ENCODE results near the gene NEUROD2. TPM values are rescaled to one million over a fixed set of nuclear protein-coding genes. Genes with fewer than 3 reads are reported as not detected.
A peak's percentile ranks its signal among the peaks of the same experiment; 100 is the strongest.

The NEUROD2 gene
- total RNA-seq, 2 experiments from 2014 or later = not detected

GRCh38 chr17:39631403-39631802, 23.7 kb upstream of the NEUROD2 start:
- Mint-ChIP-seq H3K4me1 (peaks cover 13% of the 10 kb centered on the region), H3K27me3 (peaks cover 30% of the 10 kb centered on the region), H3K27ac (no peak overlapping the region), H3K9me3 (ENCODE audit: low read depth) (no peaks in the 10 kb centered on the region), H3K4me3 (no peak overlapping the region), H3K36me3 (no peaks in the 10 kb centered on the region)
- CTCF ChIA-PET = interaction anchor here (1.1 to 17.8 kb wide), 5 partner anchors 11 to 99 kb away, joined by 4 to 307 read pairs (median 4); partner anchors contain the start of genes MIEN1 and PPP1R1B
- ATAC-seq (no peak), DNase-seq (no peak)

GRCh38 chr17:39629898-39630297, 22.2 kb upstream of the NEUROD2 start:
- CTCF ChIA-PET = interaction anchor here (12.9 to 17.8 kb wide), 2 partner anchors 9 to 20 kb away, joined by 300 to 307 read pairs; partner anchors contain the start of gene PPP1R1B
- Mint-ChIP-seq H3K4me1 (peaks cover 7% of the 10 kb centered on the region), H3K27me3 (peaks cover 40% of the 10 kb centered on the region), H3K4me3 (no peak overlapping the region), H3K36me3 (no peaks in the 10 kb centered on the region), H3K27ac (no peak overlapping the region), H3K9me3 (ENCODE audit: low read depth) (no peaks in the 10 kb centered on the region)
- no peak for ATAC-seq
- DNase-seq = no peak

DNA sequence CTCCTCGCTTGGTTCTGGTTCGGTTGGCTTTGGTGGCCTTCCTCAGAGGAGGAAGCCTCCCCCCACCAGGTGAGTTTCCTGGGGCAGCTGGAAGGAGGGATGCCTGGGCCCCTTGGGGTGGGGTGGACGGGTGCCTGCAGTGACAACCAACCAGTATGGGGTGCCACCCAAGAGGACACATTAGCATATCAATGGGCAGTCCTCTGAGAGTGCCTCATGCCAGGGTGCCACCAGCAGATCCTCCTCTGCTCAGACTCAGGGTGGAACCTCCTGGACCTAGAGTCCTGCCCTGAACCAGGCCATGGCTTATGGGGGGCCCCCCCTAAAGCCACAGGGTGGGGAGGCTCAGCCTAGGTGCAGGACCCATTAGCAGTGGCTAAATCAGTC, 21.8 kb upstream of the NEUROD2 start:
- CTCF ChIA-PET = interaction anchor here (12.9 to 17.8 kb wide), 2 partner anchors 9 to 20 kb away, joined by 300 to 307 read pairs; partner anchors contain the start of gene PPP1R1B
- Mint-ChIP-seq H3K36me3 (no peaks in the 10 kb centered on the region), H3K27ac (no peak overlapping the region), H3K4me3 (no peak overlapping the region), H3K4me1 (peaks cover 7% of the 10 kb centered on the region), H3K9me3 (ENCODE audit: low read depth) (no peaks in the 10 kb centered on the region), H3K27me3 (peaks cover 40% of the 10 kb centered on the region)
- DNase-seq = no peak
- ATAC-seq = no peak

GRCh38 chr17:39628655-39629493, 21.2 kb upstream of the NEUROD2 start:
- CTCF ChIA-PET = interaction anchor here (1.8 to 17.8 kb wide), 4 partner anchors 8 to 101 kb away, joined by 6 to 307 read pairs (median 264); partner anchors contain the start of genes MIEN1, PNMT, PPP1R1B and TCAP
- ATAC-seq (no peak), DNase-seq (no peak)
- Mint-ChIP-seq H3K27me3 (peaks cover 40% of the 10 kb centered on the region), H3K4me3 (no peak overlapping the region), H3K9me3 (ENCODE audit: low read depth) (no peaks in the 10 kb centered on the region), H3K36me3 (no peaks in the 10 kb centered on the region), H3K4me1 (peaks cover 9% of the 10 kb centered on the region), H3K27ac (no peak overlapping the region)

DNA sequence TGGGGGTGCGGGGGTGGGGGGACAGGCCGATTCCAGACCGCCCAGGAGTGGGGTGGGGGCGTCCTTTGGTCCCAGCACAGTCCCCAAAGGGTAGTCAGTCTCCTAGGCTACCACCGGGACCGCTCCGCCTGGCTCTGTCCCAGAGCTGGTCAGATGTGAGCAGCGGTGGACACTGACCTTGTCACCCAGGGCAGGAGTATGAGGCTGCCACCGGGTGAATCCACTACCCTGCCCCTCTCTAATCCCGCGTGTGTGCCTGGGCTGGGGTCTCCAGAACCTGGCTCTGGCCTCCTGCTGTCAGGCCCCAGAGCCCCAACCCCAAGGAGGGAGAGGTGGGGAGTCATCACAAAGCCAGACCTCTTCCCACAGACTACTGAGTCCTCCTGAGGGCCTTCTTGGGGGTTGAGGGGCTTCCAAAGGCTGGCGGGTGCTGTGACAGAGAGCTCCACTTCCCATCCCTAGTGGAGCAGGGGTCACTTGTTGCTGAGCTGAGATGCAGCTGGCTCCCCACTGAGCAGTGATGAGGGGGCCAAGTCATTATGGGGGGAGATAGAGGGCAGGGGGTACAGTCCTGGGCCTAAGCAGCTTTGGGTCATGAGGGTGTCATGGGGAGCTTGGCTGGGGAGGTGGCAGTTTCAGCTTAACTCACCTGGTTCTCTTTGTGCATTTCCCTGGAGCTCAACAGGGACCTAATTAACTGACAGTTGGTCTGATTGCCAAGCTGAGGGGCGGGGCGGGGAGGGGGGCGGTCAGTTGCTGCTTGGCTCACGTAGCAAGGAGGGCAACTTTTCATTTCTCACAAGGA, 20.2 kb upstream of the NEUROD2 start:
- no peaks in the 10 kb centered on the region for H3K36me3 Mint-ChIP-seq
- CTCF ChIA-PET = interaction anchor here (1.4 to 17.8 kb wide), 5 partner anchors 8 to 125 kb away, joined by 3 to 307 read pairs (median 227); partner anchors contain the start of genes MIEN1, PNMT, PPP1R1B and TCAP
- no peak for DNase-seq
- H3K27me3 Mint-ChIP-seq = peaks cover 40% of the 10 kb centered on the region
- H3K9me3 Mint-ChIP-seq (ENCODE audit: low read depth) = no peaks in the 10 kb centered on the region
- peaks cover 18% of the 10 kb centered on the region for H3K4me1 Mint-ChIP-seq
- no peak overlapping the region for H3K4me3 Mint-ChIP-seq
- no peak overlapping the region for H3K27ac Mint-ChIP-seq
- no peak for ATAC-seq

- Mint-ChIP-seq H3K4me3 (no peak overlapping the region), H3K36me3 (no peaks in the 10 kb centered on the region), H3K4me1 (peaks cover 26% of the 10 kb centered on the region), H3K9me3 (ENCODE audit: low read depth) (no peaks in the 10 kb centered on the region), H3K27ac (no peak overlapping the region), H3K27me3 (peaks cover 40% of the 10 kb centered on the region)
- ATAC-seq = no peak
- DNase-seq = no peak
- CTCF ChIA-PET = interaction anchor here (1.1 to 17.8 kb wide), 6 partner anchors 7 to 126 kb away, joined by 3 to 307 read pairs (median 116); partner anchors contain the start of genes MIEN1, PNMT, STARD3 and TCAP
Observed at GRCh38 chr17:39627047-39627711, 19.5 kb upstream of the NEUROD2 start.

DNA sequence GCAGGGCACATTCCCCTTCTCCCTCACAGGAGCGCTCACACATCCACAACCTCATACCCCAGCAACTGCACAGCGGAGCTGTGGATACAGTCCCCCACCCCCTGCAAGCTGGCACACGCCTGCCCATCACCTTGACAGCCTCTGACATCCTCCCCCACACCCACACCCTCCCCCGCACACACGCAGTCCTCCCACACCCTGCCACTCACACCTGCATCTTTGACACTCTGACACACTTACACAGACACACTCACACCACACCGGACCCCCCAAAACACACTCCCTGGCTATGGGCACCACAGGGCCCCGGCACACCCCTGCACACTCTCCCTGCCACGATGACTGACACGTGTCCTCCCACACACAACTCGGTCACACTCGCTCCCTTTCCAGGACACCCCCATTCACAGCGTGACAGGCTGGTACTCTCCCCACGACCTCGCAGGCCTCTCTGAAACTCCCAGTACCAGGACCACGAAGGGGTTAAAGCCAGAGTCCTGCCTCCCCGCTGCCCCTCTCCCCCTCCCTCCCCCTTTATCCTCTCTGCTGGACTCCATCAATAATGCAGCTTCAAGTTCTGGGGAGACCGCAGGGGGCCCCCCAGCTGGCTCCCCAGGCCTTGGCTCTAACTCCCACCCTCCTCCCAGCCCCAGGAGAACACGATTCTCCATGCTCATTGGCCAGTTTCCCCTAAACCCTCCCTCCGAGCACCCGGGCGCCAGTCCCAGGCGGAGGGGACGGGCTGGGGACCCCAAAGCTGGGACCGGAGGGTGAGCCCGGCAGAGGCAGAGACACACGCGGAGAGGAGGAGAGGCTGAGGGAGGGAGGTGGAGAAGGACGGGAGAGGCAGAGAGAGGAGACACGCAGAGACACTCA, 18.7 kb upstream of the NEUROD2 start, which contains the start of gene PPP1R1B:
PPP1R1B (plus strand) TSS at position 782 of the 876 bp plus-strand sequence. CDS start 441 bp downstream, outside the sequence.
- CTCF ChIA-PET = interaction anchor here (1.0 to 17.8 kb wide), 6 partner anchors 8 to 127 kb away, joined by 3 to 307 read pairs (median 115); partner anchors contain the start of genes PNMT, STARD3 and TCAP
- Mint-ChIP-seq H3K4me3 (no peak within 1 kb of the TSS), H3K4me1 (peaks cover 26% of the 10 kb centered on the region), H3K27me3 (peaks cover 38% of the 10 kb centered on the region), H3K27ac (no peak within 1 kb of the TSS), H3K36me3 (no peaks in the 10 kb centered on the region), H3K9me3 (ENCODE audit: low read depth) (no peaks in the 10 kb centered on the region)
- ATAC-seq (no peak), DNase-seq (no peak)

DNA sequence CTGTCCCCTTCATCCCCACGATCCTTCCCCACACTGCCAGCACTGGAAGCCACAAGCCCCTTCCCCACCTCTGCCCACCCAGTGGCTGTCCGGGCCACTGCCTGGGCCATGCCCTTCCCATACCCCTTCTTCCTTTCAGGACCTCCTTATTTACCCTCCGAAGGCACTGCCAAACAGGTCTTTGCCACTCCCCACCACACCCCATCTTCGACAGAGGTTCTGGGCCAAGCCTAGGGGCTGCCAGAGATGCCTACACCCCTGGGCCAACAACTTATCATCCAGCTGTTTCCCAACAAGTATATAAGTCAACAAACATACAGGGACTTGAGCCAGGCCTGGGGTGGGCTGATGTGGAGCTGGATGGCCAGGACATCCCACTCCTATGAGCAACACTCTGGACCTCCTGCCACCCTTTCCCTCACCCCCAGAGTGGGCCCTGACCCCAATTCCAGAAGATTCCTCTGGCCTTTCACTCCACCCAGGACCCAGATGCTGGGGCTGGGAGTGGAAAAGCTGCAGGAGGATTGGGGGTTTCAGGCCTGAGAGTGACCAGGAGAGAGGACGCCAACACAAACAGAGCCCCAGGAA, 17.6 kb upstream of the NEUROD2 start:
- Mint-ChIP-seq H3K27me3 (peaks cover 32% of the 10 kb centered on the region), H3K27ac (no peak overlapping the region), H3K4me3 (no peak overlapping the region), H3K9me3 (ENCODE audit: low read depth) (no peaks in the 10 kb centered on the region), H3K36me3 (no peaks in the 10 kb centered on the region), H3K4me1 (peaks cover 21% of the 10 kb centered on the region)
- CTCF ChIA-PET = interaction anchor here (0.8 to 17.8 kb wide), 10 partner anchors 9 to 130 kb away, joined by 3 to 307 read pairs (median 14); partner anchors contain the start of genes MIEN1, PNMT, STARD3 and TCAP
- DNase-seq (no peak), ATAC-seq (no peak)

- no peak overlapping the region for H3K27ac Mint-ChIP-seq
Observed at GRCh38 chr17:39624313-39624712, 16.6 kb upstream of the NEUROD2 start.

DNA sequence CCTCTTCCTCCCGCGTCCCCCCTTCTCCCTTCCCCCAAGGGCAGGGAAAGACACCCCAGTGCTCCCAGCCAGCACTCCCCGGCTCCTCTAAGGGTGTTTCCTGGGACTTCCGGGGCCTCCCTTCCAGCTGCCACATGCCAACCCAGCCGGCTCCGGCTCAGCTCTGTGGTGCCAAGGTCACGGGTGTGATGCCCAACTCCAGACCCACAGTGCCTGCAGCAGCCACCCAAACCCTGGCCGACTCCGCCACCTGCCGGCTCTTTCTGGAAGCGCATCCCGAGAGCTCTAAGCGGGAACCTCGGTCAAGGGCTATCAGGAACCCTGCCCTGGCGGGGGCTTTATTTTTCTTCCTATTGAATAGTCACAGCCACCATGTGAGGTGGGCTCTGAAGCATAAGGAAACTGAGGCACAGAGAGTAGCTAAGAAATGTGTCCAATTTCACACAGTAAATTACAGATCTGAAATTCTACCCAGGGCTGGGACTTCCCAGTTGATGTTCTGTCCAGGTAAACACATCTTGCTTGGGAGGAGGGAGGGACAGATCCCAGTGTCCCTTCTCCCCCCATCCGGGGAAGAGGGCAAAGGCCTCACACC, 15.7 kb upstream of the NEUROD2 start:
- CTCF ChIA-PET = interaction anchor here (0.5 to 17.8 kb wide), 43 partner anchors 8 to 488 kb away, joined by 3 to 307 read pairs (median 4); partner anchors contain the start of genes MED1, MIEN1, PGAP3 and PNMT
- H3K27me3 Mint-ChIP-seq = peaks cover 37% of the 10 kb centered on the region
- DNase-seq = peak; percentile 91
- no peaks in the 10 kb centered on the region for H3K36me3 Mint-ChIP-seq
- H3K9me3 Mint-ChIP-seq (ENCODE audit: low read depth) = no peaks in the 10 kb centered on the region
- peak overlapping the region; percentile 98 for H3K27ac Mint-ChIP-seq
- peak; percentile 54 for ATAC-seq
- peak overlapping the region; percentile 77 for H3K4me3 Mint-ChIP-seq
- H3K4me1 Mint-ChIP-seq = peaks cover 21% of the 10 kb centered on the region

More at GRCh38 chr17:39624313-39624712, 16.6 kb upstream of the NEUROD2 start:
- CTCF ChIA-PET = interaction anchor here (0.8 to 17.8 kb wide), 13 partner anchors 10 to 403 kb away, joined by 3 to 307 read pairs (median 13); partner anchors contain the start of genes MIEN1, PNMT, STARD3 and TCAP
- H3K27me3 Mint-ChIP-seq = peaks cover 33% of the 10 kb centered on the region
- DNase-seq = no peak
- no peak overlapping the region for H3K4me3 Mint-ChIP-seq
- peaks cover 21% of the 10 kb centered on the region for H3K4me1 Mint-ChIP-seq
- H3K9me3 Mint-ChIP-seq (ENCODE audit: low read depth) = no peaks in the 10 kb centered on the region
- ATAC-seq = no peak
- no peaks in the 10 kb centered on the region for H3K36me3 Mint-ChIP-seq

All from activated CD8-positive, alpha-beta memory T cell treated with anti-CD3 and anti-CD28 coated beads, Interleukin-2, amount 10 ng/mL, durations not matched to agents 7 days and 5 days (primary cell).